ENCODE results near the gene UBE3D.
"Not testable (repeated sequence)": the region's sequence is repeated elsewhere in the genome, so short reads cannot be mapped to it uniquely, and the experiment has no call there.

UBE3D gene

DNA sequence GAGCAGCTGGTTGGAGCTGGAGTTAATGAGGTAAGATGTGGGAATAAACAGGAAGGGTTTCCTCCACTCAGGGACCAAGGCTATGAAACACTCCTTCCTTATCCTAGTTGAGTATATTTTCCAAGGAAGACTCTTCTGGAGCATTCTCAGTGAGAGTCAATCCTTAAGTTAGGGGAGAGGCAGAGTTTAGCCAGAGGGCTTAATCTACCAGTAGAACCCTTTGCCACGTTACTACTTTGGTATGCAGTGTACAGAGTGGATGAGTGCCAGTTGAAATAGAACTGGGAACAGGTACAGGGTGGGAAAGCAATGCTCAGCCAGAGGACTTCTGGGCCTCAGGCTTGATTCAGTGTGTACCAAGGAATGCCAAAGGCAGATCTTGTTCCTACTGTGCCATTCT lies 114.3 kb downstream of the UBE3D start:
- DNase-seq (ENCODE audit: low read depth): no peak
- H3K4me3 ChIP-seq (ENCODE audit: low read depth, low read length): no peak overlapping the region

GRCh38 chr6:82930915-82931314 lies 134.7 kb downstream of the UBE3D start:
- not testable (repeated sequence) for DNase-seq (ENCODE audit: low read depth); H3K4me3 ChIP-seq (ENCODE audit: low read depth, low read length)

DNA sequence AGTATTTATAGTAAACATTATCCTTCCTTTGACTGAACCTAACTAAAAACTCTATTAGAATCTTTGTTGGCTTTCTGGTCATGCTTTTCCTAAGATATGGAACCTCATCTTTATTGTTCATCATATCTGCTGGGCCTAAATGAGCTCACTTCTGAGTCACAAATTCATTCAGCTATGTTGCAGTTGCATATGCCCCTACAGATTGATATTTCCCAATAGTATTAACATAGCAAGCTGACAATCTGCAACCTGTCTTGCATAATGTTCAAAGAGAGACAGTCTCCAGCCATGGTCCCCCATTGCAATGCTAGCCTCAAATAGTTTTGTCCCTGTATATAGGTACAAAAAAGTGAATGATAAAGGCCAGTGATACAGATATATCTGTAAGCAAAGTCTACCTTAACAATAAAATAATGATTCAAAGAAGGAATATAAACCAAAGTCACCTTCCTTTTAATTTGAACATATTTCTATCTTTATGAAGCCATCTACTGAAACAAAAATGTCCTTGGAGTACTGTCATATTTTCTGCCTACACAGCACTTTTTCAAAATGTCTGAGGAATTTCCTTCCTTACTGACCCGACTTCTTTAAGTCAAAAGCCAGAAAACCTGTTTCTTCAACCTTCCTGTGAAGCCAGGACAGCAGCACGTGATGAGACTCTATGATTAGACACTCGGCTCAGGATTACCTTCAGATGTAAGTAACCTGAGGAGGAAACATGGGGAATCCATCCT lies 140.7 kb downstream of the UBE3D start:
- no peak overlapping the region for H3K4me3 ChIP-seq (ENCODE audit: low read depth, low read length)
- peak; percentile 17 for DNase-seq (ENCODE audit: low read depth)

DNA sequence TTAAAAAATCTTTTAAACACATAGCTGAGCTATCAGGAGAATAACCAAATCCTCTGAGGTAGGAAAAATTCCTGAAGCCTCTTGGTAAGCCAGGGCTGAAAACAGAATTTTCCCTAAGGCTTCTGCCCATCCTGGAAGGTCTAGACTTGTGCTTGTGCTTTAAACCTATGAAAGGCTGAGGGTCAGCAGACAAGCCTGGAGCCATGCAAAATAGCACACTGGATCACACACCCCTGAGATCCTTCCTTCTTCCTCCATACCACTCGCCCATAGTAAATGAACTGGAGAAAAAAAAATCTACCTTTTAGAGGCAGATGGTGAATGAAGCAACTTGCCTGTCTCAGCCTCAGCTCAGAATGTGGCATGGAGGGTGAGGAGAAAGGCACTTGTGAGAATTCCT lies 144.4 kb downstream of the UBE3D start:
- no peak for DNase-seq (ENCODE audit: low read depth)
- H3K4me3 ChIP-seq (ENCODE audit: low read depth, low read length): no peak overlapping the region

DNA sequence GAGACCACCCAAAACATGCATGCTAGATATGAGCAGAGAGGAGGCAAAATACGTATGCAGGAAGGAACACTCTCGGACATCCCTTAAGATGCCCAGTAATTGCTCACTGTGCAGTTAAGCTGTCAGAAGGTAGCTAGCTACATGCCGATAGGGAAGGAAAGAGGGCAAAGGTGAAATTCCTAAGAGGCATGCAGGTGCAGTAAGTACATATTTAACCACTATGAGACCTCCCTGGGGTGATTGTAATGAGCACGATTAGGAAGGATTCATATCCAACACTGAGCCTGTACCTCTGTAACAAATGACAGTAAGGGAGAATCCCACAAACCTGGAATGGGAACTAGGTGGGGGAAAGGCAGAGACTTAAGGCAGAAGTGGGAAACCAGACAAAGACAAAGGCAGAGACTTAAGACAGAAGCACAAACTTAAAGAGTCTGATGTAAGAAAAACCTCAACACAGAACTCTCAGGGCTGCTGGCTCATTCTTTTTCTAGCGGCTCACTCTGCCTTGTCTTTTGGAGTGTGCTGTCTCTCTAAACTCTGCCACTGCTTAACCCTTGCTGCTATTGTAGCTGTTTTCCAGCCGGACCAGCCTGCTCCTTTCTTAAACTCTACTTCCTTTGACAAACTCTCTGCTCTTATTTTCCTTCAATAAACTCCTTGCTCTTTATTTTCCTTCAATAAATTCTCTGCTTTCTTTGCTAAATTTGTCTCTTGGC lies 148.1 kb downstream of the UBE3D start:
- no peak overlapping the region for H3K4me3 ChIP-seq (ENCODE audit: low read depth, low read length)
- no peak for DNase-seq (ENCODE audit: low read depth)

DNA sequence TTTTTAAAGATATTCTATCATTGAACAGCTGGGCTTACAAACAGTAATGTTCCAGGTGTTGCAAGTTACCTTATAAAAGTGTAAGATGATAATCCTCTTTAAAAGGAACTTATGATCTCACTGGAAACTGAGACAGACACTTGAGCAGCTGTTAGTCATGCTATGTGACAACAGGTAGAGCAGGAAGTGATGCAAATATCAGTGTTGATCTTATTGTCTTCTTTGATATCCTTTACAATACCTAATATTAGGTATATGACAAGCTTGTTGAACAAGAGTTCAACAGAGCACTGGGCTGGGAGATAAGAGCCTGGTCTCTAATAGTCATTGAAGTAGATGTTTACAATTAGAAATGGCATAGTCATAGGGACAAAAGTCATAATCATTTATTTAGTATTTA lies 150.0 kb downstream of the UBE3D start:
- no peak overlapping the region for H3K4me3 ChIP-seq (ENCODE audit: low read depth, low read length)
- DNase-seq (ENCODE audit: low read depth): no peak

DNA sequence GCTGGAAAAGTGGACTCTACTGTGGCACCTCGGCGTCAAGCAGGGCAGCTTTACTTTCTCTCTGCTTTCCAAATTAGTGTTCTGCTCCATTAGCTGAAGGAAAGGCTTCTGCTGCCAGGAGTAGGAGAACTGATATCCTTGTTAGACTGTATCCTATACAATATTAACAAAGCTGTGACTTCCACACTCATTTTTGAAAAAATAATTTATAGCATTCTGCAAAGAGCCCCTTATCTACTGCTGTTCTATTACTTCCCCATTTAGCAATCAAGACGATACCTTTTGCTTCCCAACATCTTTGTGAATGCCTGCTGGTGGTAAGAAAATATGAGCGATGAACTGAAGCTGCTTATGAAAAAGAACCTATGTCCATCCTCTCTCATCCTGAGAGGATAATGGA lies 151.1 kb downstream of the UBE3D start:
- DNase-seq (ENCODE audit: low read depth): no peak
- no peak overlapping the region for H3K4me3 ChIP-seq (ENCODE audit: low read depth, low read length)

DNA sequence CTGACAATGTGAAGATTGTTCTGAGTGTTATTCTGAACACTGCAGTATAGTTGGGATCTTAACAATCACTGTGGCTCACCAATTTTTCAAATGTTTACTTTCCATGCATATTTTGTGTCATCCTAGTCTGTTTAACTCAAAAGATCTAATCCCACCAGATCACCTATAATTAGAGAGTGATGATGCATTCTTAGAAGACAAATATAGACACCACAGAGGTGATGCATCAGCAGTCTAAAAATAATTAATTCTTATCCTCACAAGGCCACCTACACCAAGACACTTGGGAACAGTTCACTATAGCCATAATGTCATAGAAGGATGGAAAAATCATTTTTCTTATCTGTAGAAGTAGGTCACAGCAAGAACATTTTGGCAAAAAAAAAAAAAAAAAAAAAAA lies 154.8 kb downstream of the UBE3D start:
- DNase-seq (ENCODE audit: low read depth): no peak
- no peak overlapping the region for H3K4me3 ChIP-seq (ENCODE audit: low read depth, low read length)

DNA sequence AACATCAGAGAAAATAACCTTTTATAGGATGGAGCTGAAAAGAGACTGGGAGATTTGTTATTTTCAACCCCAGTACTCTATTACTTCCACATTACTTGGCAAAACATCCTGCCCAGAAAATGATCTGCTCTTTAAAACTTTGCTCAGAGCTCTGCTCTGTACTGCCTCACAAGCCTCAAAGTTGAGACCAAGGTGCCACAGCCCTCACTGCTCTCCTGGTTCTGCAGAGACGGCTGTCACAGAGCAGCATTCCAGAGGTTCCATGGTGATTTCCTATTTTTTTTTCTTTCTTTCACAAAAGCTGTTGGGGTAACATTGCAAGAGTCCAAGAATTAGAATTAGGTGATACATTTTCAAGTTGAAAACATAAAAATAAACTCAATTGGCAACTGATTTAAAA lies 155.2 kb downstream of the UBE3D start:
- H3K4me3 ChIP-seq (ENCODE audit: low read depth, low read length): no peak overlapping the region
- DNase-seq (ENCODE audit: low read depth): no peak

GRCh38 chr6:82909551-82909950 lies 156.1 kb downstream of the UBE3D start:
- peak; percentile 8 for DNase-seq (ENCODE audit: low read depth)
- H3K4me3 ChIP-seq (ENCODE audit: low read depth, low read length): no peak overlapping the region

GRCh38 chr6:82908661-82909060 lies 157.0 kb downstream of the UBE3D start:
- H3K4me3 ChIP-seq (ENCODE audit: low read depth, low read length): no peak overlapping the region
- DNase-seq (ENCODE audit: low read depth): no peak

DNA sequence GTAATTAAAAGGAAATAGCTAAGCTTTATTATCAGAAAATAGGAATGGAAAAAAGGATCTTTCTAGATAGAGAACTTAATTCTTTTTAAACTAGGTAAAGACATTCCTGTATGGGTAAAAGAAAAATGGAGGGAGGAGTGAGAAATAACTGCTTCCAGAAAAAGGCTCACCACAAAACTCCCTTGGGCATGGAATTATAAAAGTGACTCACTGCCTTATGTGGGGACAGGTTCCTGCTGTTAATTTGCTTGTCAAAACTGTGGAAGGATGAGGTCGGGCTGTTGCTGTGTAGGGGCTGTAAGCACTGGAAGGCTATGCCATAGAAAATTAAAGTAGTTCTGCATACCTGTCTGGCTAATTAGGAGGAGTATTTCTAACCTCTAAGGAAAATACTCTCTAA lies 158.7 kb downstream of the UBE3D start:
- peak; percentile 21 for DNase-seq (ENCODE audit: low read depth)
- no peak overlapping the region for H3K4me3 ChIP-seq (ENCODE audit: low read depth, low read length)

GRCh38 chr6:82906489-82906888 lies 159.2 kb downstream of the UBE3D start:
- no peak overlapping the region for H3K4me3 ChIP-seq (ENCODE audit: low read depth, low read length)
- DNase-seq (ENCODE audit: low read depth): no peak

- DNase-seq (ENCODE audit: low read depth): no peak
- no peak overlapping the region for H3K4me3 ChIP-seq (ENCODE audit: low read depth, low read length)
These were observed 160.8 kb downstream of the UBE3D start for GRCh38 chr6:82904860-82905259.

DNA sequence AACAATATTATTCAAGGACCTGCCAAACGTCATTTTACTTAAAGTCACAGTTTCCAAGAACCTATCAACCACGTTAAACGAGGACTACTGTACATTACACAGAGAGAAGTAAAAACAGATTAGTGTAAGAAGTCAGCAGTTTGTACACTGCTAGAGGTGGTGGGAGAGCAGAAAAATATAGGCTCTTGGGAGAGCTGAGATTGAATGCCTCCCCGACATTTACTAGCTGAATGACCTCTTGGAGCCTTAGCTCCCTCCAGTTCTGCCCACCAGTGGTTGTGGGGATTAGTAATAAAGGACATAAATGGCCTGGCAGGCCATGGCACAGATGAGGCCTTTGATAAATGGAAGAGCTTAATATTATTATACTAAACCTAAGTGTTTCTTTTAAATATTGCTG lies 161.4 kb downstream of the UBE3D start:
- no peak overlapping the region for H3K4me3 ChIP-seq (ENCODE audit: low read depth, low read length)
- no peak for DNase-seq (ENCODE audit: low read depth)

GRCh38 chr6:82902290-82902689 lies 163.4 kb downstream of the UBE3D start:
- DNase-seq (ENCODE audit: low read depth): no peak
- H3K4me3 ChIP-seq (ENCODE audit: low read depth, low read length): no peak overlapping the region

DNA sequence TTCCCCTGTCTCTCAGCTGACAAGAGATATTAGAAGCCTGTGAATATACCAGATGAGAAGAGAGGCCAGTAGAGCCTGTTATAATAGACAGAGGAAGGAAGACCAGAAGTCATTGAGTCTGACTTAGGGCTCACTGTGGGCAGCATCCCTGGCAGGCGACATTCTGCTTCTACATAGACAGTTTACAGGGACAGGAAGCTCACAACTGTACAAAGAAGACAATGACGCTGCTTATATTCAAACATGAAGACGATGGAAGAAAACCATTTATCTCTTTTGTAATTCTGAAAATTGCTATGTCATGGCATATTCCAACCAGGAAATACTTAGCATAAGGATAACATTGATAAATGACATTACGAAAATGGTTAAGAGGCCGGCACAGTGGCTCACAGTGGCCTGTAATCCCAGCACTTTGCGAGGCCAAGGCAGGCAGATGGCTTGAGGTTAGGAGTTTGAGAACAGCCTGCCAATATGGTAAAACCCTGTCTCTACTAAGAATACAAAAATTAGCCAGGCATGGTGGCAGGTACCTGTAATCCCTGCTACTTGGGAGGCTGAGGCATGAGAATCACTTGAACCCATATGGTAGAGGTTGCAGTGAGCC lies 170.9 kb downstream of the UBE3D start:
- H3K4me3 ChIP-seq (ENCODE audit: low read depth, low read length): no peak overlapping the region
- DNase-seq (ENCODE audit: low read depth): no peak

DNA sequence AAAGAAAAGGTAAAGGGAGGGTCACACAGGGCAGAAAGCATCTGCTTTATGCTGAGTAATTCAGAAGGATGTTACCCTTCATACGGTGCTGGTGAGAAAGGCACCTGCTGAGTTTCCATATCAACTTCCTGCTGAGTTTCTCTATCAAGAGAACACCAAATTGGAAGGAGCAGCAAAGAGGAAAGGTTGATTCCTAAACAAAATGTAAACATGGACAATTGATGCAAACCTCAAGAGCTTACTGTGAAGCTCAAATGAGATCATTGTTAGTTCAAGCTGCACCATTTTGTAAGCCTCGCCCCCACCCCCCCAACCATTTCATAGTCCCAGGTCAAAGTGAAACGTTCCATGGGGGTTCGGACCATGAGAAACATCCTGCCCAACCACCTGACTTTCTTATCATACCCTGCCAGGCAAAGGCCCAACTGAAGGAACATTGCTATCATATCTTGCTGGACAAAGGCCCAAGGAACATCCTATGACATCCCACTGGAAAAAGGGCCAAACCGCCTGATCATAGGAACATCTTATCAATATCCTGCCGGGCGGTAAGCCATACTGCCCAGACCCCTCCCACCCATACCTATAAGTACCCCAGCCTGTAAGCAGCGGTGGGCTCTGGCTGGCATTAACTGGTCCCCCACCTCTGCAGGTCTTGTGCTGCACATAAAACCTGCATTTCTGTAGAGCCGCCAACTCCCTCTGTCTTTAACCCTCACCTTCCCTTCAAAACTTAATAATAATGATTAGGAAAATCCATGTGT lies 171.6 kb downstream of the UBE3D start:
- H3K4me3 ChIP-seq (ENCODE audit: low read depth, low read length): no peak overlapping the region
- no peak for DNase-seq (ENCODE audit: low read depth)

GRCh38 chr6:82891503-82891902 lies 174.1 kb downstream of the UBE3D start:
- H3K4me3 ChIP-seq (ENCODE audit: low read depth, low read length); DNase-seq (ENCODE audit: low read depth): not testable (repeated sequence)

DNA sequence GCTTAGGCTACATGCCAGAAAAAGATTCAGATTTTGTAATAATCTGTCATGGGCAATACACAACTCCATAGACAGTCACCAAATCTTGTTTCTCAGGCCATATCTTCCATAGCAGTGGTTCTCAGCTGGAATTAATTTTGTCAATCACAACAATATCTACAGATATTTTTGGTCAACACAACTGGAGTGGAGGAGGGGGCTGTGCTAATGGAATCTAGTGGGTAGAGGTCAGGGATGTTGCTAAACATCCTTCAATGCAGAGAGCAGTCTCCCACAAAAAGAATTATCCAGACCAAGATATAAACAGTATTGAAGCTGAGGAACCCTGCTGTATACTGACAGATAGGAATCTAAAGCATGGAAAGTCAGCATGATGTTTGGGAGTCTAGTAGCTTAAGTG lies 174.6 kb downstream of the UBE3D start:
- no peak overlapping the region for H3K4me3 ChIP-seq (ENCODE audit: low read depth, low read length)
- DNase-seq (ENCODE audit: low read depth): no peak
